ENCODE results near the gene MEAF6. TPM values are rescaled to one million over a fixed set of nuclear protein-coding genes. Genes with fewer than 3 reads are reported as not detected.

MEAF6 gene
- total RNA-seq, 1 donor from 2014 or later, result 60.7 TPM

GRCh38 chr1:37484325-37485051, 30.1 kb downstream of the MEAF6 start:
- peak; percentile 57 for DNase-seq (ENCODE audit: low spot score)

GRCh38 chr1:37483785-37484184, 30.8 kb downstream of the MEAF6 start:
- peak; percentile 42 for DNase-seq (ENCODE audit: low spot score)

GRCh38 chr1:37482796-37483744, 31.5 kb downstream of the MEAF6 start:
- DNase-seq (ENCODE audit: low spot score), result no peak

GRCh38 chr1:37482004-37482785, 32.4 kb downstream of the MEAF6 start:
- DNase-seq (ENCODE audit: low spot score), result no peak

GRCh38 chr1:37481289-37482003, 33.1 kb downstream of the MEAF6 start:
- no peak for DNase-seq (ENCODE audit: low spot score)

- no peak for DNase-seq (ENCODE audit: low spot score)
These were observed 33.8 kb downstream of the MEAF6 start for GRCh38 chr1:37480581-37481288.

DNA sequence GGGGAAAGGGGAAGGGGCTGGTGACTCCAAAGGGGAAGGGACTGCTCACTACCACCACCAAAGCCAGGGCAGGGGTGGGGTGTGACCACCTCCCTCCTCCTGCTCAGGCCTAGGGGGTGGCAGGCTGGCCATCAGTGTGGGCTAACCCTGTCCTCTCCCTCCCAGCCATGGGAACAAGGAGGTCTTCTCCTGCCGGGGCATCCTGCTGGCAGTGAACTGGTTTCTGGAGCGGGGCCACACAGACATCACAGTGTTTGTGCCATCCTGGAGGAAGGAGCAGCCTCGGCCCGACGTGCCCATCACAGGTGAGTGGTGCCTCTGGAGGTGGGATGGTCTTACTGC, 34.5 kb downstream of the MEAF6 start:
- DNase-seq (ENCODE audit: low spot score), result peak; percentile 54

GRCh38 chr1:37479255-37480124, 35.1 kb downstream of the MEAF6 start:
- DNase-seq (ENCODE audit: low spot score), result peak; percentile 96

DNA sequence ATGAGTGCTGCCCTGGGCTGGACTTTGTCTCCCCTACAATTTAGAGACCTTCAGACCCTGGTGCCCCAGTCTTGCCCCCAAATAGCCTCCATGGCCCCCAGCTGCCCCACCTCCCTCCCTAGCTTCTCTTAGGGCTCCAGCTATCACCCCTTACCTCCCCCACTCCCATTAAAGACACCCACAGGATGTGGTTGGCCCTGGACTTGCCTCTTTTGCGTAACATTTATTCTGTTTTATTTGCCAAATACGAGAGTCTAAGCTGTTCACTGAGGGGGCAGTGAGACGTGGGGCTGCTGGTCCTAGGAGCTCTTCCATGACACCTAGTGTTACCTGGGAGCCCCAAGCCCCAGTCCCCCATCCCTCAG, 35.7 kb downstream of the MEAF6 start:
- DNase-seq (ENCODE audit: low spot score), result no peak

DNA sequence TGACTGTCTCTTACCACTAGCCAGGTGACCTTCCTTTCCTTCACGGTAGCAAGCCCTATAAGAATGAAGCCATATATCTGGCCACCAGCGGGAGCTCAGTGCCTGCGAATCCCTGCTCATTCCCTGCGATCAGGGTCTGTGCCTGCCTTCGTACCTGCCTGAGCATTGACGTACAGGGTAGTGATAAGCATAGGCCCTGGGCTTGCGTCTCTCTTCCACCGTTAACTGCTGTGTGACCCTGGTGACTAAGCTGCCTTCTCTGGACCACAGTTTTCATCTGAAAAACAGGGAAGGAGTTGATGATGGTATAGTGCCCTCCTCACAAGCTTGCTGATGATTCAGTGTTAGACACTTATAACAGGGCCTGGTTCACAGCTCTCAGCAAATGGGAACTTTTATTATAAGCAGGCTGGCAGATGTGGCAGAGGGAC, 36.1 kb downstream of the MEAF6 start:
- no peak for DNase-seq (ENCODE audit: low spot score)

DNA sequence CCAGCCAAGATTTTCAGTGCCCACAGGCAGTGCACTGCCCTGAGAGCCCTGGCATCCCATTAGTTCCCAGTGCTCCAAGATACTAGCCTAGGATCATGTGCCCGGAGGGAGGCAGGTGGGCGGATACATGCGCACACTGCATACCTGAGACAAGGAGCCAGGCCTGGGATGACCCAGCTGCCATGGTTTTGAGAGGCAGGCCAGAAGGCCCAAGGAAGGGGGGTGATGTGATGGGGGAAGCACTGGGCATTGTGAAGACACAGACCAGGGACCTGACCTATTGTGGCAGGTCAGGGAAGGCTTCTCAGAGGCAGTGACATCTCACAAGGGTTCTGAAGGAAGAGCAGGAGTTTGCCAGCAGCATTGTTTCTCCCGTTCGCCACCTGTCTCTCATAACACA, 36.6 kb downstream of the MEAF6 start:
- no peak for DNase-seq (ENCODE audit: low spot score)

DNA sequence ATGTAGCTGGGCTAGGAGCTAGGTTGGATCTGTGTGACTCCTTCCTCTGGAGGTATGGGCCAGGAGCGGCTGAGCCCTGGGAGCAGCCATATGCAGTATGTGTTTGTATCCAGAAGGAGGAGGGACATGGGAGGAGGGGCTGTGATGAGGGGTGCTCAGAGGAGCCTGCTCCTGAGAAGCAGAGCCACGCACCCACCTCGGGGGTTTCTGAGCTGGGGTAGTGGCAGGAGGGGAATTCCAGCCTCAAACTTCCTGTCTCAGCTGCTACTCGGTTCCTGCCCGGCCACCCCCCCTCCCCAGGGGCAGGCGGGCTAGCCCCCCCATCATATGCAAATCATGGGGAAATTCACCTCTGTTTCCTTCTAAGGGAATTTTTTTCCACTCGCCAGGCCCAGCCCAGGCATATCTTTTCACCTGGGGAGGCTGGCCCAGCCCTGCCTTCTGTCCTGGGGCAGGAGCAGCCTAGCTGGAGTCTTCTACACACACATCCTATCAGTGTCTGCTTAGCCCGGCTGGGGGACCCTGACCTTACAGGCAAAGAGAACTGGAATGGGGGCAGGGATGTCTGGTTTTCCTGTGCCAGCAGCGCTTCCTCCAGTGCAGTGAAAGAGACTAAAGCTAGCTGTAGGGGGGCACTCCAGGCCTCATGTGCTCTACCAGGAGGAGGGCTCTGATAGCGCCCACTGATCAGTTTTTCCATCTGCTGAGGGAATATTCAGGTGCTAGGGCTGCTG, 37.2 kb downstream of the MEAF6 start:
- DNase-seq (ENCODE audit: low spot score), result peak; percentile 81

- DNase-seq (ENCODE audit: low spot score), result peak; percentile 74
These were observed 37.9 kb downstream of the MEAF6 start for GRCh38 chr1:37476460-37477197.

GRCh38 chr1:37476087-37476452, 38.5 kb downstream of the MEAF6 start:
- DNase-seq (ENCODE audit: low spot score), result no peak

DNA sequence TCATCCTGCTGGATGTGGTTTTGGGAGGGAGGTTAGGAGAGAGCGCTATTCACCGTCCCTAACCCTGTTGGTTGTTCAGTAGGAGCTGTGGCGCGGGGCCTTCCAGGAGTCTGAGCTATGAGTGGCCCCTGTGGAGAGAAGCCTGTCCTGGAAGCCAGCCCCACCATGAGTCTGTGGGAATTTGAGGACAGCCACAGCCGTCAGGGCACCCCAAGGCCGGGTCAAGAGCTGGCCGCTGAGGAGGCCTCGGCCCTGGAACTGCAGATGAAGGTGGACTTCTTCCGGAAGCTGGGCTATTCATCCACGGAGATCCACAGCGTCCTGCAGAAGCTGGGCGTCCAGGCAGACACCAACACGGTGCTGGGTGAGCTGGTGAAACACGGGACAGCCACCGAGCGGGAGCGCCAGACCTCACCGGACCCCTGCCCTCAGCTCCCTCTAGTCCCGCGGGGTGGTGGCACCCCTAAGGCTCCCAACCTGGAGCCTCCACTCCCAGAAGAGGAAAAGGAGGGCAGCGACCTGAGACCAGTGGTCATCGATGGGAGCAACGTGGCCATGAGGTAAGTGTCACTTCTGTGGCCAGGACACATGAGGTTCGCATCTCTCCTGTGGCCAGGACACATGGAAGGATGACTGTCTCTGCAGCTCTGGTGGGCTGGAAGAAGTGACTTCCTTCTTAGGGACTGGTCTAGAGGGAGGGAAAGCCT, 39.0 kb downstream of the MEAF6 start:
- DNase-seq (ENCODE audit: low spot score), result no peak

DNA sequence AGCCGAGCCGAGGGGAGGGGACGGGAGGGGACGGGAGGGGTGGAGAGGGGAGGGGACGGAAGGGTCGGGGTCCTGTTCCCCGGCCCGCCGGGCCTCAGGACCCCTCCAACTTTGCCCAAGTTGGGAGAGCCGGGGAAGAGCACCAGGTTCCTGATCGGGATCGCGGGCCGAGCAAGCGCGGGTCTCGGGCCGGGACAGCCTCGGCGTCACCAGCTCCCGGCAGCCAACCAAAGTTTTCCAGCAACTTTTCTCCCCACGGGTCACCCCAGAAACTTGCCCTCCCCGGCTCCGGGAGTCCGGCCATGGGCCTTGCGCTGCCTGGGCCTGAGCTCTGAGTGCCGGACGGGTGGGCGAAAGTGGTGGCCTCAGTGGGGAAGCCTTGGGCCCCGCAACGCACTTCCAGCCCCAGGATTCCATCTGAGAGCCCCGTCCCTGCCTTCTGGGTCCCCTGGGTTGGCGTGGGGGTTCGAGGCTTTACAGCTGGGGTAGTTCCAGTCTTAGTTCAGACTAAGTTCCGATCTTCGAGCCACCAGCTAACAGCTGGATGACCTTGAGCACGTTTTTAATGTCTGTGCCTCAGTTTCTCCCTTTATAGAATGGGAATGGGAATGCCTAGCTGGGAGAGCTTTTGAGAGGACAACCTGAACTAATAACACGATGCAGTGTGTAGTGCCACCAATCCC, 39.7 kb downstream of the MEAF6 start:
- peak; percentile 56 for DNase-seq (ENCODE audit: low spot score)

DNA sequence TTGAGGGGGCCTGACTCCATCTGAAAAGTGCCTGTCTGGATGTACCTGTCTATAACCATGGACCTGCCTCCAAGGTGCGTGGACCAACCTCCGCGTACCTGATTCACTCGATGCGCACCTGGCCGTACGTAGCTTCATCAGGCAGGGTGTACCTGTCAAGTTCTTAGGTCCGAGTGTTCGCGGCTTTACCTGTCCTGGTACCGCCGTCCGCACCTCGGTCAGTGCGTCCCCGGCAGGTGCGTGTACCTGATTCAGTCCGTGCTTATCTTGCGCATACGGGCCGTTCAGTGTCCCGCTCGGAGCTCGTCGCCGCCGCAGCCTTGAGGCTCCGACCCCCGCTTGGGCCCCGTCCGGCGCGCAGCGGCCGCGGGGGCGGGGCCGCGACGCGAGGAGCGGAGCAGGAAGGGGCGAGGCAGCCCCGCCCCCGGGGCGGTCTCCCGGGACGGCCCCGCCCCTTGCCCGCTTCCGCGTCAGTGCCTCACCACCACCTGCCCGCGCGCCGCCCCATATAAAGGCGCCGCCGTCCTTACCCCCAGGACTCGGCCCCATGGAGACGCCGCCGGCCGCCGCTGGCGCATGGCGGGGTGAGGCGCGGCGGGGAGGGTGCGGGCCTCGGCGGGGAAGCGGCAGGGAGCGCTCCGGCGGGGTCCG, 40.4 kb downstream of the MEAF6 start, which contains the start of gene ZC3H12A:
Gene ZC3H12A, plus strand, starts transcription at position 535 of the 651 bp plus-strand sequence. CDS start 917 bp downstream, outside the sequence.
- peak; percentile 93 for DNase-seq (ENCODE audit: low spot score)
